ENCODE measurements around the gene NDUFV3.
"Not testable (repeated sequence)": the region's sequence is repeated elsewhere in the genome, so short reads cannot be mapped to it uniquely, and the experiment has no call there.

The NDUFV3 gene

GRCh38 chr21:42937034-42937940 is 44.2 kb downstream of the NDUFV3 start:
- DNase-seq, result peak; percentile 80

- no peak for DNase-seq
These were observed 45.0 kb downstream of the NDUFV3 start for GRCh38 chr21:42937960-42938605.

- not testable (repeated sequence) for DNase-seq
These were observed 45.5 kb downstream of the NDUFV3 start for GRCh38 chr21:42938606-42938995.

- no peak for DNase-seq
These were observed 46.7 kb downstream of the NDUFV3 start for GRCh38 chr21:42939582-42940413.

- peak; percentile 66 for DNase-seq
These were observed 48.6 kb downstream of the NDUFV3 start for GRCh38 chr21:42941696-42942085.

GRCh38 chr21:42942244-42942643 is 49.1 kb downstream of the NDUFV3 start:
- DNase-seq, result no peak

GRCh38 chr21:42949094-42949755 is 56.1 kb downstream of the NDUFV3 start:
- DNase-seq, result not testable (repeated sequence)

GRCh38 chr21:42951193-42951592 is 58.1 kb downstream of the NDUFV3 start:
- DNase-seq, result not testable (repeated sequence)

GRCh38 chr21:42956824-42957630 is 63.9 kb downstream of the NDUFV3 start:
- DNase-seq, result peak; percentile 82

GRCh38 chr21:42958122-42958521 is 65.0 kb downstream of the NDUFV3 start:
- not testable (repeated sequence) for DNase-seq

GRCh38 chr21:42959728-42960127 is 66.6 kb downstream of the NDUFV3 start:
- DNase-seq, result no peak

GRCh38 chr21:42962380-42963007 is 69.4 kb downstream of the NDUFV3 start:
- DNase-seq, result peak; percentile 61
